HG02938 (cell line): ENCODE results near the gene KASH5.
"Not testable (repeated sequence)": the region's sequence is repeated elsewhere in the genome, so short reads cannot be mapped to it uniquely, and the experiment has no call there.

ENCODE experiments used
- ATAC-seq: cut with Tn5 transposase; IDR thresholded peaks from one replicate; pipeline ENCODE4 v1.9.1; 2021; ENCODE audit warnings: mild to moderate bottlenecking, moderate library complexity; ENCODE audit not compliant: unreplicated experiment

The KASH5 gene

GRCh38 chr19:49362048-49362928 lies 25.8 kb upstream of the KASH5 start, which contains the start of gene TEAD2:
Gene TEAD2 (minus strand): TSS chr19:49362416. CDS start chr19:49360075, 2,341 bp downstream.
- ATAC-seq: no peak

GRCh38 chr19:49362929-49363267 lies 25.2 kb upstream of the KASH5 start:
- ATAC-seq: no peak

DNA sequence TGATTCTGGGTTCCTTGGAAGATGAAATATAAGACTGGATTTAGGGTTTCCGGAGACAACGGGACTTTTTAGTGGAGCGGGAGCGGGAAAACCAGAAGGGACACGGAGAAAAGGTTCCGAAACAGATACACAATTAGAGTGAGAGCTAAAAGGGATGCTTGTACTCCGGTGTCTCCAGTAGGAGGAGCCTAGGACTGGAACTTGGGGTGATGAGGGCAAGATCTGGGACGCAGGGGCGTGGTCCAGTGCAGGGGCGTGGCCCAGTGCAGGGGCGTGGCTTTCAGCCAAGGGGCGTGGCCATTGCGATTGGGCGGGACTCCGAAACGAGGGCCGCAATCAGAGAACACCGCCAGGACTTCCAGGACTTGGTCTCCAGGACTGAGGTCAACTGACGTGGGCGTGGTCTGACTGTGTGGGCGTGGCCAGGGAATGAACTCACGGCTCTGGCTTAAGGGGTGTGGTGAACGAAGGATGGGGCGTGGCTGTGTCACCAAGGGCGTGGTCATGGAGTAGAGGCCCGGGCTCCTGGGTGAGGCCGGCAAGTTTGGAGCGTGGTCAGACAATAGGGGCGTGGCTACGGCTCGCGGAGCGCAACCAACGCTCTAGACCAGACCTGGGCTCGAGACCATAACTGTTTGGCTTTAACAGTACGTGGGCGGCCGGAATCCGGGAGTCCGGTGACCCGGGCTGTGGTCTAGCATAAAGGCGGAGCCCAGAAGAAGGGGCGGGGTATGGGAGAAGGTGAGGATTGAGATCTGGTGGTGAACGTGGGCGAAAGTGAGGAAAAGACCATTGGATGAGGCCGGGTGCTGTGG lies 24.6 kb upstream of the KASH5 start, which contains the start of gene DKKL1:
Gene DKKL1, plus strand, starts transcription at position 610 of the 815 bp plus-strand sequence. Its CDS starts 122 bp downstream, at position 732.
- no peak for ATAC-seq

GRCh38 chr19:49364083-49364737 lies 23.8 kb upstream of the KASH5 start:
- no peak for ATAC-seq

DNA sequence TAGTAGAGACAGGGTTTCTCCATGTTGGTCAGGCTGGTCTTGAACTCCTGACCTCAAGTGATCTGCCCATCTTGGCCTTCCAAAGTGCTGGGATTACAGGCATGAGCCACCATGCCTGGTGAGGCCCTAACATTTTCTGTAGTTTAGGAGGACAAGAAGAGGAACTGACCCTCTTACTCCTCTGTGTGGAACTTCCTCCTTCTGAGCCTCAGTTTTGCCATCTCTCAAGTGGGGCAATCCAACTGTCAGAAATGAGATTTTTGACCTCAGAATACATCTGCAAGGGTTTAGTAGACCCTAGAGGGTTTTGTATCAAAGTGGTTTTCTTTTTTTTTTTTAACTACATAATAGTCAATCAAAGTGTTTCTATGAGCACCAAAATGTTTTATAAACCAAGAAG lies 21.9 kb upstream of the KASH5 start:
- no peak for ATAC-seq

- ATAC-seq: no peak
Observed at GRCh38 chr19:49368711-49369358, 19.2 kb upstream of the KASH5 start.

DNA sequence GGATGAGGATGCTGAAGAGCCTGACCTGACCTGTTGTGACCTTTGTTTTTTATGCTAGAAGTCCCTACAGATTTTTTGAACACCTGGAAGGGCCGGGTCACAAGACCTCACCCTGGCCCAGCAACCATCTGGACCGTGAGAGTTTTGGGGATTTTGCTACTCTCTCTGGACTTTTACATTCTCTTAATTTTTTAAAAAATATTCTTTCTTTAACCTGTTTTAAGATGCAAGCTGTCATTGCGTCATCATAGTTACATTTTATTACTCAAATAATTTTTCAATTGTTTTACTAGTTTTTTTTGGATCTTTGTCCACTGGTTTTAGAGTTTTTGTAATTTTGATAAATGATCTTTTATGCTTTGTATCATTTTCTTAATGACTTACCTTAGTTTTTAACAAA lies 16.9 kb upstream of the KASH5 start:
- ATAC-seq: no peak

DNA sequence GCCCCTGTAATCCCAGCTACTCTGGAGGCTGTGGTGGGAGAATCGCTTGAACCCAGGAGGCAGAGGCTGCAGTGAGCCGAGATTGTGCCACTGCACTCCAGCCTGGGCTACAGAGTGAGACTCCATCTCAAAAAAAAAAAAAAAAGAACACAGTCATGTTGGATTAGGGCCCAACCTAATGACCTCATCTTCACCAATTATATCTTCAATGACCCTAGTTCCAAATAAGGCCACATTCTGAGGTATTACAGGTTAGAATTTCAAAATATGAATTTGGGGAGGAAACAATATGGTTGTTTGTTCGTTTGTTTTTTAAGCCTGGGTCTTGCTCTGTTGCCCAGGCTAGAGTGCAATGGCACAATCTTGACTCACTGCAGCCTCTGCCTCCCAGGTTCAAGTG lies 14.9 kb upstream of the KASH5 start:
- ATAC-seq: not testable (repeated sequence)

DNA sequence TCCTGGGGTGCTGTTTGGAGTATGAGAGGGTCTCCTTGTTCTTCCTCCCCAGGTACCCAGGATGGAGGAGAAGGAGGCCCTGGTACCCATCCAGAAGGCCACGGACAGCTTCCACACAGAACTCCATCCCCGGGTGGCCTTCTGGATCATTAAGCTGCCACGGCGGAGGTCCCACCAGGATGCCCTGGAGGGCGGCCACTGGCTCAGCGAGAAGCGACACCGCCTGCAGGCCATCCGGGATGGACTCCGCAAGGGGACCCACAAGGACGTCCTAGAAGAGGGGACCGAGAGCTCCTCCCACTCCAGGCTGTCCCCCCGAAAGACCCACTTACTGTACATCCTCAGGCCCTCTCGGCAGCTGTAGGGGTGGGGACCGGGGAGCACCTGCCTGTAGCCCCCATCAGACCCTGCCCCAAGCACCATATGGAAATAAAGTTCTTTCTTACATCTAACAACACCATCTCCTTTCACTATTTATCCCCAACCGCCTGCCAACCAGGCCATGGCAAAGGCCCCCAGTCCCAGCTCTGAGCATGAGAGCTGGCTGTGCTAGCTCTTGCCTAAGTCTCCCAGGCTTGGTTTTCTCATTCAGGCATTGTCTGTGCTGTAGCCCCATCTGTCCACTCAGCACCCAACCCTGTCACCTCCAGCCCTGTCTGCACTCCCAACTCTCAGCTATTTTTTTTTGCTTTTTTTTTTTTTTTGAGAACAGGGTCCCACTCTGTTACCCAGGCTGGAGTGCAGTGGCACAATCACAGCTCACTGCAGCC lies 13.2 kb upstream of the KASH5 start:
- ATAC-seq: no peak

DNA sequence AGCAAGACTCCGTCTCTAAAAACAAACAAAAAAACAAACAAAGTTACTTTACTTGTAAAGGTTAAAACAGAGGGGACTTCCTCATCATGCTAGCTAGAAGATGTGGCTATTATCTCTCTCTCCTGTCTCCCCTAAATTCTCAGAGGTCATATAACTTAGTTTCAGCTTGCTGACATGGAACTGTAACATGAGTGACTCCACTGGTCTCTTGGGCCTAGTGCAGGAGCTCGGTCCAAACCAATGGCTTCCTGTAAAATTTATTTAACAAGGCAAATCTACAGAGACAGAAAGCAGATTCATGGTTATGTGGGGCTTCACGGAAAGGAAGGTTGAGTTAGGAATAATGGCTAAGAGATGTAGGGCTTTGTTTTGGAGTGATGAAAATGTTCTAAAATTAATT lies 9.5 kb upstream of the KASH5 start:
- no peak for ATAC-seq

- ATAC-seq: no peak
Observed at GRCh38 chr19:49380391-49380790, 7.7 kb upstream of the KASH5 start.

GRCh38 chr19:49382639-49383038 lies 5.4 kb upstream of the KASH5 start:
- no peak for ATAC-seq

DNA sequence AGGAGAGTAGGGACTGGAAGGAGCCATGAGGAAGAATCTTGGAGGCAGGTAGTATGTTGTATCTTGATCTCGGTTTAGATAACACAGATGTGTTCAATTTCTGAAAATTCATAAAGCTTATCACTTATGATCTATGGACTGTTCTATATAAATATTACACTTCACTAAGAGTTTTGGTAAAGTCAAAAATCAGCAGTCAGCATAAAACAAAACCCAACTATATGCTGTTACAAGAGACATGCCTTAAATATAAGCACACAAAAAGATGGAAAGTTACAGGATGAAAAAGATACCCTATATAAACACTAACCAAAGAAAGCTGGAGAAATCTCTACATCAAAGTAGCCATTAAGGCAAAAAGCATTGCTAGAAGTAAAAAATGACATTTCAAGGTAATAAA lies 4.5 kb upstream of the KASH5 start:
- no peak for ATAC-seq

GRCh38 chr19:49389406-49389805 lies 1.4 kb downstream of the KASH5 start:
- no peak for ATAC-seq

- no peak for ATAC-seq
Observed at GRCh38 chr19:49390131-49390928, 2.3 kb downstream of the KASH5 start.

GRCh38 chr19:49390929-49391359 lies 2.9 kb downstream of the KASH5 start:
- ATAC-seq: no peak

GRCh38 chr19:49391581-49392399 lies 3.7 kb downstream of the KASH5 start:
- ATAC-seq: no peak

DNA sequence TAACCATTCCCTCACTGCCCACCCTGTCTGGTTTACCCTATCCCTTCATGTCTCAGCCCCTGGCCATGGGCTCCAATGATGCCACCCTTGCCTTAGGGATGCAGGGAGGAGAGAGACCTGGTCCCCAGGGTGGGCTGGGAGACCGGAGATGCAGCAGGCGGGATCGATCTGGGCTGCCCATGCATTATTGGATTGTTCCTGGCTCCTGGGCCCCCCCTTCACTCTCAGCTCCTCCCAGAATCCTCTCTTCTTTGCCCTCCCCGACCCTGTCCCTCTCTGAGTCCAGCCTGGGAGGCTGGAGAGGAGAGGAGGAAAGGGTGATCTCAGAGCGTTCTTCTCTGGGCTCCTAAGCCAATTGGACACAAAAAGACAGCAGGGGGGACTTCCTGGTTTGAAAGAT lies 5.8 kb downstream of the KASH5 start:
- ATAC-seq: no peak
